Immature natural killer cell (primary cell): ENCODE data around the gene SAC3D1. TPM values are rescaled to one million over a fixed set of nuclear protein-coding genes. Genes with fewer than 3 reads are reported as not detected.

Source experiments
- DNase-seq, 3 donors: peaks; one replicate each; pipeline ENCODE4 v3.0.0; 2022; ENCODE audit warnings: mixed read lengths in 1 of 3
- H3K27ac Mint-ChIP-seq, 6 donors: one replicate each; pipeline ENCODE4 v1.8.0; 2020; ENCODE audit warnings: mixed read lengths in 6 of 6, mild to moderate bottlenecking in 5 of 6, inconsistent platforms in 4 of 6, moderate library complexity in 3 of 6
- H3K27me3 Mint-ChIP-seq, 3 donors: one replicate each; pipeline ENCODE4 v1.8.0; 2020 to 2021; ENCODE audit warnings: low read depth in 3 of 3, mild to moderate bottlenecking in 3 of 3, mixed read lengths in 3 of 3, moderate library complexity in 3 of 3, inconsistent platforms in 1 of 3
- H3K36me3 Mint-ChIP-seq, 3 donors: one replicate each; pipeline ENCODE4 v1.8.0; 2020; ENCODE audit warnings: mixed read lengths in 3 of 3, inconsistent platforms in 2 of 3, mild to moderate bottlenecking in 2 of 3
- H3K4me1 Mint-ChIP-seq, 2 donors: one replicate each; pipeline ENCODE4 v1.8.0; 2020; ENCODE audit warnings: inconsistent platforms in 2 of 2, mild to moderate bottlenecking in 2 of 2, mixed read lengths in 2 of 2, moderate library complexity in 1 of 2
- H3K4me3 Mint-ChIP-seq, 5 donors: one replicate each; pipeline ENCODE4 v1.8.0; 2020; ENCODE audit warnings: mild to moderate bottlenecking in 5 of 5, mixed read lengths in 5 of 5, inconsistent platforms in 3 of 5, moderate library complexity in 3 of 5
- H3K9me3 Mint-ChIP-seq, 6 donors: one replicate each; pipeline ENCODE4 v1.8.0; 2020; ENCODE audit warnings: mild to moderate bottlenecking in 6 of 6, mixed read lengths in 6 of 6, inconsistent platforms in 4 of 6, moderate library complexity in 3 of 6
- polyA plus RNA-seq, 3 donors: library from polyadenylated mRNA; unstranded; fragments of 300-500 nt; fragmentation: Illumina TruSeq; gene quantifications; one replicate each; pipeline ENCODE4 v1.2.3, GENCODE V29; 2021

SAC3D1 gene
- polyA plus RNA-seq, 3 donors from 2014 or later = 3.8 to 11.7 (median 9.2) TPM

GRCh38 chr11:65036931-65037330 lies 4.1 kb upstream of the SAC3D1 start:
- no peak overlapping the region for H3K27ac Mint-ChIP-seq
- peaks cover 0 to 10% (median 3%) of the 10 kb centered on the region in 3 donors for H3K36me3 Mint-ChIP-seq
- DNase-seq = no peak
- H3K9me3 Mint-ChIP-seq = no peaks in the 10 kb centered on the region
- peaks cover 0 to 5% (median 1%) of the 10 kb centered on the region in 3 donors for H3K27me3 Mint-ChIP-seq
- H3K4me3 Mint-ChIP-seq = no peak overlapping the region
- peaks cover 7 to 10% of the 10 kb centered on the region in 2 donors for H3K4me1 Mint-ChIP-seq

DNA sequence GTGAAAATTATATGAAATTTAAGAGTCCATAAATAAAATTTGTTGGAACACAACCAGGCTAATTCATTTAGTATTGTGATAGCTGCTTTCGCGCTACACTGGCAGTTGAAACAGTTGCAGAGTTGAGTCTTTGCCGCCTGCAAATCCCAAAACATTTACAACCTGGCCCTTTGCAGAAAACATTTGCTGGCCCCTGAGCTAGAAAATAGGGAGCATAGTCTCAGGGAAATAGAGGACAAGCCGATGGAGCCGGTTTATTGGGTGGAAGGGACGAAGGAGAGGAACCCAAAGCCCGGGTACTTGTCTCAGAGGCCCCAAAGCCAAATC lies 527 bp upstream of the SAC3D1 start:
- Mint-ChIP-seq H3K9me3 (no peaks in the 10 kb centered on the region), H3K4me1 (peaks cover 13 to 16% of the 10 kb centered on the region in 2 donors), H3K27me3 (peaks cover 0 to 7% (median 1%) of the 10 kb centered on the region in 3 donors), H3K36me3 (peaks cover 0 to 5% (median 4%) of the 10 kb centered on the region in 3 donors), H3K4me3 (peak overlapping the region; percentile 90 to 95 (median 92)), H3K27ac (peak overlapping the region; percentile 67 to 93 (median 89))
- DNase-seq = no peak

DNA sequence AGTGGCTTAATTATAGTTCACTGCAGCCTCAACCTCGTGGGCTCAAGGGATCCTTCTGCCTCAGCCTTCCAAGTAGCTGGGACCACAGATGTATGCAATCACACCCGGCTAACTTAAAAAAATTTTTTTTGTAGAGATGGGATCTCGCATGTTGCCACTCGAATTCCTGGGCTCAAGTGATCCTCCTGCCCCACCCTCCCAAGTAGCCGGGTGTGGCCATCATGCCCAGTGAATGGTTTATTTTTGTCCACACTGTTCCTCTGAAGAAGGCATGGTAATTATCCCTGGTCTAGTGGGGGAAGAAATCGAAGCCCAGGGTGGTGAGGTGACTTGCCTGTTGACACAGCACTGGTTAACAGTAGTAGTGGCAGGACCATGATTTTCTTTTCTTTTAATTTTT lies 1.9 kb downstream of the SAC3D1 start:
- no peak overlapping the region for H3K27ac Mint-ChIP-seq

DNA sequence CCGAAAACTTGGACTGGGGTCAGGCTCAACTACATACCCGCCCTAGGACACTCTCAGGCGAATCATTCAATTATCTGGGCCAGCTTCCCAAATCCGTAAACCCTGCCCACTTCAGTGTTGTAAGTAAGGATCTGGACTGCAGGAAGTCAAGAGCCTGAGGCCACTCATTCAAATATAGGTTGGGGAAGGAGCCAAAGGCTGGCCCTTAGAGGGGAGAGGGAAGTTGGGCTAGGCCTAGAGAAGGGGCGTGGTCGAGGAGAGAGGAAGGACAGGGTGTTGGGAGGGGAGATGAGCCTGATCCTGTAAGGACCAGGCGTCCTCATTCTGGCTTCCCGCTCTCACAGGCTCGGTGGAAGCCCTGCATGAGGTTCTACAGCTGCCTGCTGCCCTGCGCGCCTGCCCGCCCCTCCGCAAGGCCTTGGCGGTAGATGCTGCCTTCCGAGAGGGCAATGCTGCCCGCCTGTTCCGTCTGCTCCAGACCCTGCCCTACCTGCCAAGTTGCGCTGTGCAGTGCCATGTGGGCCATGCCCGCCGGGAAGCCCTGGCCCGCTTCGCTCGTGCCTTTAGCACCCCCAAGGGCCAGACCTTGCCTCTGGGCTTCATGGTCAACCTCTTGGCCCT lies 3.0 kb downstream of the SAC3D1 start:
- H3K27me3 Mint-ChIP-seq = peaks cover 0 to 9% (median 4%) of the 10 kb centered on the region in 3 donors
- no peak overlapping the region for H3K27ac Mint-ChIP-seq
- H3K4me3 Mint-ChIP-seq = peak overlapping the region in 2 of 5 donors; percentile 32 to 36
- H3K4me1 Mint-ChIP-seq = peaks cover 37 to 38% of the 10 kb centered on the region in 2 donors
- H3K36me3 Mint-ChIP-seq = peaks cover 0 to 4% (median 0%) of the 10 kb centered on the region in 3 donors
- no peak for DNase-seq
- no peaks in the 10 kb centered on the region for H3K9me3 Mint-ChIP-seq

More for the DNA sequence above, 1.9 kb downstream of the SAC3D1 start:
- H3K36me3 Mint-ChIP-seq = peaks cover 0 to 4% (median 2%) of the 10 kb centered on the region in 3 donors
- DNase-seq = no peak
- H3K9me3 Mint-ChIP-seq = no peaks in the 10 kb centered on the region
- H3K4me1 Mint-ChIP-seq = peaks cover 32 to 33% of the 10 kb centered on the region in 2 donors
- peak overlapping the region; percentile 74 to 90 (median 84) for H3K4me3 Mint-ChIP-seq
- peaks cover 0 to 11% (median 4%) of the 10 kb centered on the region in 3 donors for H3K27me3 Mint-ChIP-seq

DNA sequence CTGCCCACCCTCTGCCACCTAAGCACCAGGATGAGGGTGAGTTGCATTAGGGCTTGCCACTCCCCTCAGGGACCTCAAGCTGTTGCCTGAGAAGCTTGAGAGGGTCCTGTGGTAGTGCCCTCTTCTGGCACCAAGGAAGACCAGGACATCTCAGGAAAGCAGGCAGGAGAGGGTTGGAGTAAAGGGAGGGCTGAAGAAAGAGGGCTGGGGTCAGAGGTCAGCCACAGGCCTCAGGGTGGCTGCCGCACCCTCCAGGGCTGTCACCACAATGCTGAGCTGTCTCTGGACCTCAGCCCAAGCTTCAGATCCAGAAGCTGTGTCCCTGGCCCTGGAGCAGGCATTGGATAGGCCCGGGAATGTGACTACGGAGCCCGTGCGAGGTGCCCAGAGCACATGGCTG lies 4.1 kb downstream of the SAC3D1 start:
- Mint-ChIP-seq H3K4me1 (peaks cover 37 to 38% of the 10 kb centered on the region in 2 donors), H3K4me3 (no peak overlapping the region), H3K27me3 (peaks cover 0 to 6% (median 3%) of the 10 kb centered on the region in 3 donors)

DNA sequence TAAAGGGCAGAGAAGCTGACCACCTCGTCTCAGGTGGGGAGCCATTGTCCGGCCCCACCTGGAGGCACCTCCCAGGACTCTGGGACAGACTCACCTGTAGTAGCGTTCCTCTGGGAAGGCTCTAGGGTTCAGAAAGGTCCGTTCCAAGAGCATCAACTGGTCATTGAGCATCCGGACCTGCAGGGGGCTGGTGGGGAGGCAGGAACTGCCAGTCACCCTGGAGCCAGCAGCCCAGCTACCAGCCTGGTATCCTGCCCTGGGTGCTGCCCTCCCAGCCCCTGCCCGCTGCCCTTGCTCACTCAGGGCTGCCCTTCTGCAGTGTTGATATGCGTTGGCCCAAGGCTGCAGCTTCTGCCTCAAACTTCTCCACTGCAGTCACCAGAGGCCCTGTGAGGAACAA lies 4.7 kb downstream of the SAC3D1 start:
- no peak for DNase-seq
- Mint-ChIP-seq H3K27me3 (peaks cover 0 to 6% (median 3%) of the 10 kb centered on the region in 3 donors), H3K27ac (no peak overlapping the region), H3K9me3 (no peaks in the 10 kb centered on the region), H3K36me3 (peaks cover 0 to 4% (median 0%) of the 10 kb centered on the region in 3 donors), H3K4me3 (no peak overlapping the region), H3K4me1 (peaks cover 33 to 34% of the 10 kb centered on the region in 2 donors)

More for the DNA sequence above, 4.1 kb downstream of the SAC3D1 start:
- H3K36me3 Mint-ChIP-seq = peaks cover 0 to 4% (median 0%) of the 10 kb centered on the region in 3 donors
- DNase-seq = no peak
- H3K9me3 Mint-ChIP-seq = no peaks in the 10 kb centered on the region
- H3K27ac Mint-ChIP-seq = no peak overlapping the region

DNA sequence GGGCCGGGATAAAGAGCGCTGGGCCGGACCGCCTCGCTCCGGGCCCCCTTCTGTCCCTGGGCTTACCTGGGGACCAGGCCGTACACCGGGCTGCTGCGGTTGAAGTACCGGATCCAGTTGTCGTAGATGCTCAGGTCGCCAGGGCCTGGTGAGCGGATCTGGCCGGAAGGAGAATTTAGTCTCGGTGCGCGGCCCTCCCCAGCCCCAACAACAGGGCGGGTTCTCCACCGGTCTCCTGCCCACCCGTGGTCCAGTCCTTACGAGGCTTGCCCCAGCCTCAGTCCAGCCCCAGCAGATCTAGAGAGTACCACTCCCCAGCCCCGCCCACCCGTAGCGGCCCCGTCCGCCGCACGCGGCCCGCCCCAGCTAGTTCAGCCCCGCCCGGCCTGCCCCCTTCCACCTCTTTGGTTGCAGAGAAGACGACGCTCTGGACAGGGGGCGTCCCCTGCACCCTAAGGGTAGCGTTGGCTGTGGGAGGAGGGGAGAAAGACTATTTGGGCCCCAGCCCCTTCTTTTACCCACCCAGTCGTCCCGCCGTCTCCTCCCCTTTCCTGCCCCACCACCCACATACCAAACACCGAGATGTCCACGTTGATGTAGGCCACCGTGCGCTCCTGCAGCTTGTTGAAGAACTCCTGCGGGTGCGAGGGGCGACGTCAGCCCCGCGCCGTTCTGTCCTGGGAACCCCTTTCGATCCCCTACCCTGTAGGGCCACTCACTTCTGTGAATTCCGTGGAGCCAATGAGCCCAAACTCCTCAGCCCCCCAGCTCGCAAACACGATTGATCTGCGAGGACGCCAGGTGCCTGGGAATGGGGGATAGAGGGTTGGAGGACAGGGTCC lies 6.8 kb downstream of the SAC3D1 start:
- Mint-ChIP-seq H3K27ac (peak overlapping the region; percentile 68 to 94 (median 88)), H3K36me3 (peaks cover 0 to 4% (median 0%) of the 10 kb centered on the region in 3 donors), H3K27me3 (peaks cover 0 to 6% (median 3%) of the 10 kb centered on the region in 3 donors), H3K4me3 (peak overlapping the region; percentile 85 to 98 (median 96)), H3K9me3 (no peaks in the 10 kb centered on the region), H3K4me1 (peaks cover 22 to 24% of the 10 kb centered on the region in 2 donors)
- DNase-seq = peak; percentile 25 to 36 (median 33)

GRCh38 chr11:65051398-65051858 lies 10.4 kb downstream of the SAC3D1 start:
- Mint-ChIP-seq H3K27me3 (peaks cover 3 to 7% (median 4%) of the 10 kb centered on the region in 3 donors), H3K27ac (no peak overlapping the region)

DNA sequence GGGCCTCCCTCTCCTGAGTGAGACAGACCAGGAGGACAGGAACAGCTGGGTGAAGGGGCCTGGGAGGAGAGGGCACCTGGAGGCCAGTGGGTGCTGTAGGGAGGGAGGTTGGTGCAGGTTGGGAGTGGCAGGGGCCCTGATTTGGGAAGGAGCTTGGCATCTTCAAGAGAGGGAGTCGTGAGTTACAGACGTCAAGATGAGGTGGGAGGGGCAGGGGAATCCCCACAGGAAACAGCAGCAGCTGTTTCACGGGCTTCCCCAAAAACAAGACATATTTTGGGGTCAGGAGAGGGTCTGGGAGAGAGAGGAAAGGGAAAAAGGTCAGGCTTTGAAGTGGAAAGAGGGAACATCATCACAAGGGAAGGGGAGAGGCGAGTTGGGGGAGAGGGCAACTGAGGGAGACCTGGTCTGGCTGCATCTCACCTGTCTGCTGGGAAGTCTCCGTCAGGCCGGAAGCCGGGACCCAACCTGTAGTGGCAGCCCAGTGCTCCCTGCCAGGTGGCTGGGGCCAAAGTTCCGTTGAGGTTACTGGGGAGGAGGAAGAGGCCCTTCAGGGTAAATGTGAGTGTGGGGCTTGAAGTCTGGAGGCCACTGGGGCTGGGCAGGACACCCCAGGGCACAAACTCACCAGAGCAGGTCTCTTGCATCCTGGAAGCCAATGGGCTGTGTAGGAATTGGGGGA lies 13.0 kb downstream of the SAC3D1 start:
- H3K36me3 Mint-ChIP-seq = no peaks in the 10 kb centered on the region
- H3K4me1 Mint-ChIP-seq = no peaks in the 10 kb centered on the region
- H3K4me3 Mint-ChIP-seq = no peak overlapping the region
- peak overlapping the region in 2 of 6 donors; percentile 30 to 73 for H3K27ac Mint-ChIP-seq
- H3K27me3 Mint-ChIP-seq = peaks cover 0 to 4% (median 3%) of the 10 kb centered on the region in 3 donors
- no peak for DNase-seq
- no peaks in the 10 kb centered on the region for H3K9me3 Mint-ChIP-seq

More at GRCh38 chr11:65051398-65051858, 10.4 kb downstream of the SAC3D1 start:
- Mint-ChIP-seq H3K36me3 (no peaks in the 10 kb centered on the region), H3K4me3 (no peak overlapping the region), H3K4me1 (peaks cover 19 to 20% of the 10 kb centered on the region in 2 donors), H3K9me3 (no peaks in the 10 kb centered on the region)
- no peak for DNase-seq

DNA sequence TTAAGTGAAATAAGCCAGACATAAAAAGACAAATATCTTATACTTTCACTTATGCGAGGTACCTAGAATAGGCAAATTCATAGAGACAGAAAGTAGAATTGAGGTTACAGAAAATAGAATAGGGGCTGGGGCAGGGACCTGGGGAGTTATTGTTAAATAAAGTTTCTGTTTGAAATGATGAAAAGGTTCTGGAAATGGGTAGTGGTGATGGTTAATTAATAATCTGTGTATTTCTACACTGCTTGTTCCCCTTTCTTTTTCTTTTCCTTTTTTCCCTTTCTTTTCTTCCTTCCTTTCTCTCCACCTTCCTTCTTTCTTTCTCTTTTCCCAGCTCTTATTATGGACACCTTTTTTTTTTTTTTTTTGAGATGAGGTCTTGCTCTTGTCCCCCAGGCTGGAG lies 14.5 kb downstream of the SAC3D1 start:
- peaks cover 0 to 4% (median 3%) of the 10 kb centered on the region in 3 donors for H3K27me3 Mint-ChIP-seq
- H3K27ac Mint-ChIP-seq = no peak overlapping the region
- H3K4me1 Mint-ChIP-seq = no peaks in the 10 kb centered on the region
- H3K36me3 Mint-ChIP-seq = no peaks in the 10 kb centered on the region
- DNase-seq = no peak
- H3K4me3 Mint-ChIP-seq = no peak overlapping the region
- no peaks in the 10 kb centered on the region for H3K9me3 Mint-ChIP-seq

- Mint-ChIP-seq H3K4me3 (no peak overlapping the region), H3K36me3 (no peaks in the 10 kb centered on the region), H3K27me3 (peaks cover 1 to 4% (median 3%) of the 10 kb centered on the region in 3 donors), H3K4me1 (no peaks in the 10 kb centered on the region), H3K9me3 (no peaks in the 10 kb centered on the region), H3K27ac (no peak overlapping the region)
- no peak for DNase-seq
Measured at GRCh38 chr11:65056999-65057398, 16.0 kb downstream of the SAC3D1 start.

DNA sequence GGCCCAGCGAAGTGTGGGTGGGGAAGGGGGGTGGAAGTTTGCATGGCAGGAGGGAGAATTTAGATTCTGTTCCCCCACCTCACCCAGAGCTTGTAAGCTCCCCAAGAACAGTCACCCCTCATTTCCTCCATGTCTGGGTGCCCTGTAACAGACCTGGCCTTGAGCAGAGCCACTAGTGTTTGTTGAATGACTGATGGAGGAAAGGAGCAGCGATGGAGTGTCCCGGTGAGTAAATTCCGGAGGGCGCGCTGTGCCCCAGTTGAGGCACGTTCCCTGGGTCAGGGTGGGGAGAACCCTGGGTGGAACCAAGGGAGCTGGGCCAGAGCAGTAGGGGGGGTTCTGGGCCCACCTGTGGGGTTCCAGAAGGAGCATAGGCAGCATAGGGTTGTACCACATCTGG lies 16.5 kb downstream of the SAC3D1 start:
- Mint-ChIP-seq H3K36me3 (no peaks in the 10 kb centered on the region), H3K4me1 (no peaks in the 10 kb centered on the region), H3K27ac (no peak overlapping the region)

DNA sequence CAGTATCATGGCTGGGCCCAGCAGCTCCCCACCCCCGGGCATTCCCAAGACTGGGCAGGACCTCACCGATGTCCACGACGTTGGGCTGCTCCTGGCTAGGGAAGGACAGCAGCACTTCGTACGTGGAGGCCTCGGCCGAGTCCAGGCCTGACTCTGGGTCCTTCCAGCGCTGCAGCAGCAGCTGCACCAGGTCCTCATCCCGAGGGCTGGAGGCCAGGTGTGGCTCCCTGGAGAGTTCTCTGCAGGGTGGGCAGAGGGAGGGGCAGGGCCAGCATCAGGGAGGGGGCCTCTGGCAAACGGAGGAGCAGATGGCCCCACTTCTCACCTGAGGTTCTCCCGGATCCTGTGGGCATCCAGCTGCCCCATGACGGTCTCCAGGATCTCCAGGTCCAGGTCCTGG lies 17.0 kb downstream of the SAC3D1 start:
- Mint-ChIP-seq H3K9me3 (no peaks in the 10 kb centered on the region), H3K36me3 (no peaks in the 10 kb centered on the region), H3K27ac (no peak overlapping the region), H3K27me3 (peaks cover 1 to 5% (median 4%) of the 10 kb centered on the region in 3 donors), H3K4me3 (no peak overlapping the region), H3K4me1 (no peaks in the 10 kb centered on the region)
- no peak for DNase-seq

More for the DNA sequence above, 16.5 kb downstream of the SAC3D1 start:
- no peak overlapping the region for H3K4me3 Mint-ChIP-seq
- DNase-seq = no peak
- H3K27me3 Mint-ChIP-seq = peaks cover 1 to 4% (median 3%) of the 10 kb centered on the region in 3 donors
- H3K9me3 Mint-ChIP-seq = no peaks in the 10 kb centered on the region
